ENCODE data around the gene PEAK1.

DNA sequence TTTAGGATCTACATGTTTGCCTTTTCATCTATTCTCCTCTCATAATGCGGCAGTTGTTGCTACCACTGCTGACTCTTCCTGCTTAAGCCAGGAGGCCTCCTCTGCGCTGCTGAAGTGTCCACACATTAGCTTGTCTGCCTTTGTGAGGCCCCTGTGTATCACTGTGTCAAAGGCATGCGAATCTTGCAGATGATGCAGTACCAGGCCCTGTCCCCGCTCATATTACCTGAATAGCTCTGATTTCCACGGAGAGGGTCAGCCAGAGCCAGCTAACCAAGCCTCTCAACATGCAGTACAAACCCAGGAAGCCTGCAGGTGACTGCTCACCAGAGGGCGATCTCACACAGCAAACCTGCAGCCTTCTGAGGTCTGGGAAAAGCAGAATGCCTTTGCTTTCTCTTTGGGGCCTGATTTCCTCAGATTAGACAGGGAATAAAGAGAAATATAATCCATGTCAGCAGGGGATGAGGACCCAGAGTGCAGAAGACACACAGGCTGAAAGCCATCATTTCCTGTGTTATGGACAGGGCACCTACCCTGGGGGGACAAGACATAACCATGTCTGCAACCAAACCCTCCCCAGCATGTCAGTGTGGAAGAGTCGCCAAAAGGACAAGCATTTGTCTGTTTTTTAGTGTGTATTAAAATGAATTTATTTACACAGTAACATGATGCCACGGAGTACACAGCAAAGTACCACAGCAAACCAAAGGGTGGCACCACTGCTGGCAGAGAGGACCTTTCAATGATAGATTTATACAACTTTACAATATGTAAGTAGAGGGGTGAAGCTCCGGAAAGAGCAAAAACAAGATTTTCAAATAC is 312.2 kb downstream of the PEAK1 start:
- TF ChIP-seq, protein P1, sequence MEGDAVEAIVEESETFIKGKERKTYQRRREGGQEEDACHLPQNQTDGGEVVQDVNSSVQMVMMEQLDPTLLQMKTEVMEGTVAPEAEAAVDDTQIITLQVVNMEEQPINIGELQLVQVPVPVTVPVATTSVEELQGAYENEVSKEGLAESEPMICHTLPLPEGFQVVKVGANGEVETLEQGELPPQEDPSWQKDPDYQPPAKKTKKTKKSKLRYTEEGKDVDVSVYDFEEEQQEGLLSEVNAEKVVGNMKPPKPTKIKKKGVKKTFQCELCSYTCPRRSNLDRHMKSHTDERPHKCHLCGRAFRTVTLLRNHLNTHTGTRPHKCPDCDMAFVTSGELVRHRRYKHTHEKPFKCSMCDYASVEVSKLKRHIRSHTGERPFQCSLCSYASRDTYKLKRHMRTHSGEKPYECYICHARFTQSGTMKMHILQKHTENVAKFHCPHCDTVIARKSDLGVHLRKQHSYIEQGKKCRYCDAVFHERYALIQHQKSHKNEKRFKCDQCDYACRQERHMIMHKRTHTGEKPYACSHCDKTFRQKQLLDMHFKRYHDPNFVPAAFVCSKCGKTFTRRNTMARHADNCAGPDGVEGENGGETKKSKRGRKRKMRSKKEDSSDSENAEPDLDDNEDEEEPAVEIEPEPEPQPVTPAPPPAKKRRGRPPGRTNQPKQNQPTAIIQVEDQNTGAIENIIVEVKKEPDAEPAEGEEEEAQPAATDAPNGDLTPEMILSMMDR (conservative IDR thresholded peaks at IDR 0.05; ENCODE audit: low read depth, low read length), result peak; percentile 80
- no peak for TF ChIP-seq EZH2phosphoT487 (IDR thresholded peaks at IDR 0.05; ENCODE audit: borderline replicate concordance, low read length)

Measured in PC-3 (cell line).